IMR-90 (cell line): ENCODE data around the gene DIP2C.

Experiments used
- CTCF ChIP-seq: conservative IDR thresholded peaks from 2 replicates; pipeline ENCODE4 v1.5.1; 2012; ENCODE audit warnings: mild to moderate bottlenecking, low read depth, low read length, improper control_type of control experiment
- POLR2A ChIP-seq: IDR thresholded peaks from 2 replicates; pipeline ENCODE4 v1.6.1; 2012; ENCODE audit warnings: mild to moderate bottlenecking, low read depth, low read length

- TF ChIP-seq POLR2A (no peak), CTCF (no peak)
These were observed 120.6 kb downstream of the DIP2C start for GRCh38 chr10:568848-569247.
